Subcutaneous abdominal adipose tissue (tissue), 5 donors: ENCODE measurements around the gene CFAP90.

Experiments used
- H3K27ac ChIP-seq: one replicate; pipeline ENCODE4 v1.7.0; 2013; ENCODE audit warnings: low read depth, mild to moderate bottlenecking, inconsistent platforms, low read length, moderate library complexity
- H3K27me3 ChIP-seq, 5 donors: one replicate each; pipeline ENCODE4 v1.7.0; 2013; ENCODE audit warnings: low read length in 5 of 5, inconsistent platforms in 1 of 5; ENCODE audit not compliant: control insufficient read depth in 5 of 5, insufficient read depth in 4 of 5
- H3K36me3 ChIP-seq, 5 donors: one replicate each; pipeline ENCODE4 v1.7.0; 2013; ENCODE audit warnings: low read length in 5 of 5; ENCODE audit not compliant: control insufficient read depth in 5 of 5, insufficient read depth in 5 of 5
- H3K4me1 ChIP-seq, 5 donors: one replicate each; pipeline ENCODE4 v1.7.0; 2013; ENCODE audit warnings: low read length in 5 of 5, mild to moderate bottlenecking in 3 of 5, moderate library complexity in 1 of 5; ENCODE audit not compliant: control insufficient read depth in 5 of 5, insufficient read depth in 5 of 5
- H3K4me3 ChIP-seq, 5 donors: one replicate each; pipeline ENCODE4 v1.7.0; 2013; ENCODE audit warnings: low read length in 5 of 5, low read depth in 1 of 5
- H3K9ac ChIP-seq, 5 donors: one replicate each; pipeline ENCODE4 v1.7.0; 2013; ENCODE audit warnings: low read length in 5 of 5, mild to moderate bottlenecking in 4 of 5, moderate library complexity in 3 of 5
- H3K9me3 ChIP-seq, 5 donors: one replicate each; pipeline ENCODE4 v1.7.0; 2013; ENCODE audit warnings: low read length in 5 of 5; ENCODE audit not compliant: control insufficient read depth in 5 of 5
- donor health status: healthy.
- donor health status: healthy.
- donor health status: healthy.
- donor health status: healthy.
- donor health status: healthy.

Gene CFAP90

DNA sequence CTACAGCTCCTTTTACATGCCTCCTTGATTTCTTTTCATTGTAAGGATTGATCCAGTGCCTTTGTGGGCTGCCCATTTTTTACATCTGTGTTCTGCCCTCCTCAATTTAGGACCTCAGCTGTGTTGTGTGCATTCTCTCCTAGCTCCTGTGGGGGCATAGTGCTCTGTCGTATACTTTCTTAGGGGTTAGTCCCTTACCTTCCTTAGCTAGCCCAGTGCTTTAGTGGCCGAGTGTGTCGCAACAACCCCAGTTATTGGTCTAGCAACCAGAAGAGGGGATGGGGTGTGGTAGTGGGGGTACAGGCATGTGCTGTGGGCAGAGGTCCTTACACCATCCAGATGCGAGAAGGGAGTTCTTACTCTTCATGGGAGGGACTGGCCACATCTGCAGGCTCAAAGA is 30.2 kb upstream of the CFAP90 start:
- Histone ChIP-seq H3K4me3 (no peak overlapping the region), H3K27ac (no peak overlapping the region), H3K27me3 (no peaks in the 10 kb centered on the region), H3K9me3 (no peaks in the 10 kb centered on the region), H3K9ac (no peak overlapping the region), H3K36me3 (peaks cover 42 to 86% (median 78%) of the 10 kb centered on the region in 5 donors), H3K4me1 (no peaks in the 10 kb centered on the region)

- Histone ChIP-seq H3K36me3 (peaks cover 49 to 75% (median 65%) of the 10 kb centered on the region in 5 donors), H3K27ac (no peak overlapping the region), H3K4me1 (peaks cover 0 to under 1% (median 0%) of the 10 kb centered on the region in 5 donors)
These were observed 27.5 kb upstream of the CFAP90 start for GRCh38 chr5:7878381-7878873.

GRCh38 chr5:7877851-7878250 is 26.9 kb upstream of the CFAP90 start:
- Histone ChIP-seq H3K27ac (no peak overlapping the region), H3K36me3 (peaks cover 43 to 72% (median 59%) of the 10 kb centered on the region in 5 donors), H3K4me1 (peaks cover 0 to 6% (median 0%) of the 10 kb centered on the region in 5 donors)

More at GRCh38 chr5:7878381-7878873, 27.5 kb upstream of the CFAP90 start:
- H3K9me3 ChIP-seq, result no peaks in the 10 kb centered on the region
- no peak overlapping the region for H3K9ac ChIP-seq
- H3K27me3 ChIP-seq, result no peaks in the 10 kb centered on the region
- no peak overlapping the region for H3K4me3 ChIP-seq

DNA sequence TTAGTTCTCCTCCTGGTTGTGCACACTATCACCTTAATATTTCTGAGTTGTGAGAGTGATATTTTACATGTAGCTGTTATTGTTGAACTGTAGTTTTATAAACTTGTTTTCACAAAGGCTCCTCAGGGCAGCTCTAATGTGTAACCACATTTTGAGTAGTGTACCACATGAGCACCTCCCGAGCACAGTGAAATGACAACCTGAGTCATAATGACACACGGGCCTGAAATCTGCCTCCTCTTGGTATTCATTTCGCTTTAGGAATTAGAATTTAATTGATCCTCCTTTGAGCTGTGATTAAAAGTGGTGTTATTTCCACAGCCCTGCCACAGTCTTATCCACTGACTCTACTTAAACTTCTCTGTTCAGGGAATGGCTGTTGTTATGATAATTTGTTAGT is 25.9 kb upstream of the CFAP90 start:
- peaks cover 44 to 63% (median 55%) of the 10 kb centered on the region in 5 donors for H3K36me3 ChIP-seq
- no peak overlapping the region for H3K4me3 ChIP-seq

More at GRCh38 chr5:7877851-7878250, 26.9 kb upstream of the CFAP90 start:
- Histone ChIP-seq H3K4me3 (no peak overlapping the region), H3K27me3 (no peaks in the 10 kb centered on the region), H3K9ac (no peak overlapping the region), H3K9me3 (no peaks in the 10 kb centered on the region)

DNA sequence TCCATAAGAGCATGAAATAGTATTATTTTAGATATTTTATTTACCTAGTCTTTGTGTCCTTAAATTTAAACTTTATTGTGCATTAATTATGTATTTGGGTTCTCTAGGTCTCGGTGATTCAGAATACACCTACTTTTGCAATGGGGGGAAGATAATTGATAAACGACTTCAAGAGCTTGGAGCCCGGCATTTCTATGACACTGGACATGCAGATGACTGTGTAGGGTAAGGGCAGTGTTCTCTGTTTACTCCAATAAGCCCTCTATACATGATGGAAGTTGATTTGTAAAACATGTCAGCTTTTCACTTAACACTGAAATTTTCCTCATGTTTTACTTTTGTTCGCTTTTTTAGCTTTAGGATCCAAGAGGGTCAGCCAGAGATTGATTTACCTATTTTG is 24.2 kb upstream of the CFAP90 start:
- H3K36me3 ChIP-seq, result peaks cover 38 to 50% (median 42%) of the 10 kb centered on the region in 5 donors
- peaks cover 0 to 18% (median 6%) of the 10 kb centered on the region in 5 donors for H3K4me1 ChIP-seq
- H3K27ac ChIP-seq, result no peak overlapping the region

More for the DNA sequence above, 25.9 kb upstream of the CFAP90 start:
- Histone ChIP-seq H3K27ac (no peak overlapping the region), H3K27me3 (no peaks in the 10 kb centered on the region), H3K4me1 (peaks cover 0 to 12% (median 0%) of the 10 kb centered on the region in 5 donors), H3K9me3 (no peaks in the 10 kb centered on the region), H3K9ac (no peak overlapping the region)

DNA sequence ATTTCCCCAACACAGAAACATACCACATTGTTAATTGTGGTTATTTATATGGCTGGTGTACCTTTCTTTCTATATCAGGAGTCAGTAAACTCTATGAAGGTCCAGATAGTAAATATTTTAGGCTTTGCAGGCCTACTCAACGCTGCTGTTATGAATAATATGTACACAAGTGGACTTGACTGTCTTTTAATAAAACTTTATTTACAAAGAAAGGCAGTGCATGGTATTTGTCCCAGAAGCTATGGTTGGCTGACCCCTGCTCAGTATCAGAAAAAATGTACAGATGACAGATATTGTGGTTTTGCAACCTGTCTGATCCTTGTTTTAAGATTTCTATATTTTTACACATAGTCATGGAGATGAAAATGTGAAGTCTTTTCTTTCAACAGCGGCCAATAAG is 23.7 kb upstream of the CFAP90 start:
- no peaks in the 10 kb centered on the region for H3K9me3 ChIP-seq
- no peak overlapping the region for H3K27ac ChIP-seq
- H3K36me3 ChIP-seq, result peaks cover 35 to 45% (median 37%) of the 10 kb centered on the region in 5 donors
- no peaks in the 10 kb centered on the region for H3K27me3 ChIP-seq
- no peak overlapping the region for H3K4me3 ChIP-seq
- peaks cover 0 to 22% (median 12%) of the 10 kb centered on the region in 5 donors for H3K4me1 ChIP-seq
- no peak overlapping the region for H3K9ac ChIP-seq

More for the DNA sequence above, 24.2 kb upstream of the CFAP90 start:
- H3K4me3 ChIP-seq, result no peak overlapping the region
- no peak overlapping the region for H3K9ac ChIP-seq
- H3K9me3 ChIP-seq, result no peaks in the 10 kb centered on the region
- H3K27me3 ChIP-seq, result no peaks in the 10 kb centered on the region

- no peaks in the 10 kb centered on the region for H3K9me3 ChIP-seq
- no peaks in the 10 kb centered on the region for H3K27me3 ChIP-seq
- H3K4me1 ChIP-seq, result peaks cover 0 to 26% (median 19%) of the 10 kb centered on the region in 5 donors
- H3K27ac ChIP-seq, result no peak overlapping the region
- peaks cover 26 to 35% (median 31%) of the 10 kb centered on the region in 5 donors for H3K36me3 ChIP-seq
- peak overlapping the region in 2 of 5 donors; percentile 8 to 35 for H3K9ac ChIP-seq
- H3K4me3 ChIP-seq, result peak overlapping the region in 1 of 5 donors; percentile 7
These were observed 22.3 kb upstream of the CFAP90 start for GRCh38 chr5:7873216-7873615.

- no peaks in the 10 kb centered on the region for H3K9me3 ChIP-seq
- peaks cover 20 to 30% (median 25%) of the 10 kb centered on the region in 5 donors for H3K36me3 ChIP-seq
- H3K27ac ChIP-seq, result no peak overlapping the region
- peaks cover 2 to 32% (median 25%) of the 10 kb centered on the region in 5 donors for H3K4me1 ChIP-seq
- peak overlapping the region in 3 of 5 donors; percentile 8 to 39 (median 35) for H3K9ac ChIP-seq
- H3K27me3 ChIP-seq, result no peaks in the 10 kb centered on the region
- H3K4me3 ChIP-seq, result peak overlapping the region in 1 of 5 donors; percentile 7
These were observed 21.7 kb upstream of the CFAP90 start for GRCh38 chr5:7872517-7873130.

- Histone ChIP-seq H3K9me3 (no peaks in the 10 kb centered on the region), H3K27ac (no peak overlapping the region), H3K27me3 (no peaks in the 10 kb centered on the region), H3K4me1 (peaks cover 2 to 36% (median 29%) of the 10 kb centered on the region in 5 donors), H3K9ac (peak overlapping the region in 1 of 5 donors; percentile 17), H3K36me3 (peaks cover 15 to 24% (median 18%) of the 10 kb centered on the region in 5 donors), H3K4me3 (no peak overlapping the region)
These were observed 20.7 kb upstream of the CFAP90 start for GRCh38 chr5:7871653-7872052.

DNA sequence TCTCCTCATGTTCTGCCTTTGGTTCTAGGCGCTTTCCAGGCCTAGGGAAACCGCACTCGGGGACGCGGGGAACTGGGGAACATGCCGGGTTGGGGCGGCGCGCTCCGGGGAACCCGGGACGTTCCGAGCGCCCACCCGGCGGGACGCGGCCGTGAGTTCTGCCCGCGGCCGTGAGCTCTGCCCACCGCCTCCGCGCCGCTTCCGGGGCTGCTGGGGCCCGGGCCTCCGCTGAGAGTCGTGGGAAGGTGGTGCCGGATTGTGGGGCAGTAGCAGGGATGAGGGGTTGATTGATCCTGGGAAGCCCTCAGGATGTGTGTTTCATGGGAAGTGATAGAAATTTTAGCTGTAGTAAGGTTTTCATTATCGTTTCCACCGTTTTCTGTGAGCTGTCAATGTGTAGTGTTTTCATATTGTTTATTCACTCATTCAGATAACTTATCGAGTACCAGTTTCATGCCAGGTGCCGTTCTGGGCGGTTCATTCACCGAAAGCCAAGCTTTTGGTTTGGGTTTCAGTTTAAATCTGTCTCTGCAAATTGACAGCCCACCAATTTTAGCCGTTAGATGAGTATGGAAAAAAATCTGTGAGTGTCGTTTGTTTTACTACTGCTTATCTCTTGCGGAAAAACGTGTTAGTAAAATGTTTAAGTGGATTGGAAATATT is 18.7 kb upstream of the CFAP90 start:
- no peaks in the 10 kb centered on the region for H3K9me3 ChIP-seq
- peaks cover 2 to 36% (median 29%) of the 10 kb centered on the region in 5 donors for H3K4me1 ChIP-seq
- peaks cover 0 to 17% (median 10%) of the 10 kb centered on the region in 5 donors for H3K36me3 ChIP-seq
- peak overlapping the region; percentile 77 to 97 (median 92) for H3K9ac ChIP-seq
- peak overlapping the region; percentile 66 for H3K27ac ChIP-seq
- peak overlapping the region; percentile 79 to 93 (median 87) for H3K4me3 ChIP-seq
- H3K27me3 ChIP-seq, result no peaks in the 10 kb centered on the region
